H54 (cell line): ENCODE measurements around the gene OR14I1.
"Not testable (repeated sequence)": the region's sequence is repeated elsewhere in the genome, so short reads cannot be mapped to it uniquely, and the experiment has no call there.

Experiments
- DNase-seq: peaks from one replicate; pipeline ENCODE4 v3.0.0; 2011; ENCODE audit warnings: low spot score, mixed read lengths; ENCODE audit not compliant: insufficient read length
- FAIRE-seq: peaks from 3 replicates; lab custom pipeline; 2011; peaks lifted over from hg19 to GRCh38; lab: Jason Lieb, UNC
- POLR2A ChIP-seq: IDR thresholded peaks from 2 replicates; pipeline ENCODE4 v1.6.1; 2011; ENCODE audit warnings: low read depth, mild to moderate bottlenecking, low read length

OR14I1 gene

DNA sequence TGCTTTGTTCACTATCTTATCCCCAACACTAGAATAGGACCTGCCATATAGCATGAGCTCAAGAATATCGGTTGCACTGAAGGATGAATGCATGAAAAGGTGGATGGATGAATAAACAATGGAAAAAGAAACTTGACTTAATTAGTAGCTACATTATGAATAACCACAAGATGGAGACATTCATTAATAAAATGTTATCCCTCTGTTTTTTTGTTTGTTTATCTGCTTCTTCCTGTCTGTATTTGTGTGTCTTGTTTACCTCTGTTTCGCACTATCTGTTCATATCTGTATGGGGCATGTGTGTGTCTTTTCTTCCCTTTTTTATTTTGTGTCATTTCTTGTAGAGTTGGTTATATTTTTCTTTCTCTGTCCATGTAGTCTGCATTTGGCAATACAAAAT is 1.1 kb upstream of the OR14I1 start:
- no peak for DNase-seq
- no peak for FAIRE-seq
- TF ChIP-seq POLR2A, result no peak

DNA sequence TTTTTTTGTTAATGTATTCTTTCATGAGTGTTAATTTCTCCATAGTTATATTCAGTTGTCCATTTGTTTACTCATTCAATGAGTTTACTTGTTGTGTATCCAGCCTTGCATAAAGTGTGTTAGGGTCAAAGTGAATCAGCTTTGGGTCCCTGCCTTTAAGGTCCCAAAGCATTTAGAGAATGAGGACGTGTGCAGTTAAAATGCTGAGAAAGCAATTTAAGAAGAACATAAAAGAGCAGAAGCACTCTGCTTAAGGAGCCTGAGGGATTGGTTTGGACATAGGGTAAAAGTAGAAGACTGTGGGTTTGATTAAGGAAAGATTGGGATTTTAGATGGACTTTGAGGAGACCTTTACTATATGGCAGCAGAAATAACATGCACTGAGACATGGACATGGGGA is 3.5 kb downstream of the OR14I1 start:
- DNase-seq (no peak), FAIRE-seq (no peak)
- no peak for TF ChIP-seq POLR2A

DNA sequence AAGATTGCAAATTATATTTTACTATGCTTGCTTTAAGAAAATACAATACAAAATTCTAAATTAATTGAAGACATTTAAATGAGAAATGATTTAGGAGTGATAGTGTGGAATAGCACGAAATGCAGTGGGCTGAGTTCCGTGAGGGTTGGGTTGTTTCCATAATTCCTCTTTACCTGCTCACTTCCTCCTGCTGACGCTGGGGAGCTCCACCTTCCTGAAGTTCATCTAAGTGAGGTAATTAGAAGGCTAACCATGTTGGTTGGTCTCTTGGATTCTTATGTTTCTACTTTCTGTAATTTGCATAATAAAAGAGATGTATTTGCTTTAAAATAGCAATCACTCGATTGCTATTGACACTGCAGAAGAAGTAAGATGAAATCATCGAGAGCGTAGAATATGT is 4.7 kb downstream of the OR14I1 start:
- DNase-seq (no peak), FAIRE-seq (no peak)

DNA sequence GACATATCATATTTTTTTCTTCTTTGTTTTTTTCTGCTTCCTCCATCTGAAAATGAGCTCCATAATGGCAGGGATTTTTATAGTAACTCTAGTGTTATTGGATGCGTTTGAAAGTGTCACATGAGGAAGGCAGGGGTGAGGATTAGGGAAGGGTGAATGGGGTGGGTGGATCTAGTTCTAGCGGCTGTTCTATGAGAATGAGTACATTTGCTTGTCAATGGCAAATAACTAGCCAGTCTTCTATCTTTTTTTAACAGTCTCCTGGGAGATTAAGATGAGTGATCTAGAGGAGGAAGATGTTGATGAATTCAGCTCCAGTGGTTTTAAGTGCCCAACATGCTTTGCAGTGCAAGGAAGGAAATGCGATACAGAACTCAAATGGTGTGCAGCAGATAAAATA is 5.8 kb downstream of the OR14I1 start:
- TF ChIP-seq POLR2A, result no peak
- DNase-seq (no peak), FAIRE-seq (no peak)

More for the DNA sequence above, 4.7 kb downstream of the OR14I1 start:
- TF ChIP-seq POLR2A, result no peak

DNA sequence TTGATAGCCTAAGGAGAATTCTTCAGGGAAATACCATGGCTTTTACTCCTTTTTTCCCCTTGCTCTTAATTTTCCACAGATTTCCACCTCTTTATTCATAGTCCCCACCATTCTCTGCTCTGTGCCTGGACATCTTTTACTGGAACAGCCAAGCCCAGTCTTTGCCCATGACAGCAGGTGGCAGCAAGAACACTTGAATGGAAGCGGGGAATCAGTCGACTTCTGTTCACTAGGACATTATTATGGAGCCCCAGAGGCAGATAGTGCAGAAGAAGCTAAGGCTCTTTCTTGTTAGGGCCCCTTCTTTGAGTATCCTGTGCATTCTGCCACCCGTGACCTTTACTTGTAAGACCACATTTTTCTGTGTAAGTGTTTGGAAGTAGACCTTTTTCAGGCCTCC is 6.3 kb downstream of the OR14I1 start:
- FAIRE-seq, result no peak
- TF ChIP-seq POLR2A, result no peak

DNA sequence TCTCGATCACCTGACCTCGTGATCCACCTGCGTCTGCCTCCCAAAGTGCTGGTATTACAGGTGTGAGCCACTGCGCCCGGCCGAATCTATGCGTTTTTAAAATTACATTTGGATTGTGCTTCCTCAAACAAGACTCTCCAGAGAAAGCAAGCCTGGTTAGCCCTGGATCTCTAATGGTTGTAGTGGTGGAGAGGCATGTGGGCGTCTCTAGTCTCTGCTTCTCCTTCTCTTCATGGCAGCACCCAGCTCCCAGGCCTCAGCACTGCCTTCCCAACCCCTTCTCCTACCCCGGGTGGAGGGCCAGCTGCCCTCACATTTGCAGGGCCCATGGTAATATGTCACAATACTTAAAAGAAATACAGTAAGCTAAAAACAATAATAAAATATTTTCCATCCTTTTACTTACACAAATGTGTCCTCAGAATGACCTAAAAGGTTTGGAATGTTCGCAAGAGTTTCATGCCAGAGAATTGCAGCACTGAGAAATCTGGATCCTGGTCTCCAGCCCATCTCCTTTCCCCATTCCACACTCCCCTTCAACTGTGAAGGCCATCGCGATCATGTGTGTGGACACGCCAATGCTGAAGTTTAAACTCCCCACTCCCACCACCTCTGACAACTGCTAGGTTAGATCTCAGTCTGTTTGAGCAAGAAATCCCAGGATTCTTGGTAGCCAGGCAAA is 7.0 kb downstream of the OR14I1 start:
- no peak for FAIRE-seq
- TF ChIP-seq POLR2A, result no peak
- DNase-seq, result no peak

More for the DNA sequence above, 6.3 kb downstream of the OR14I1 start:
- DNase-seq, result no peak

DNA sequence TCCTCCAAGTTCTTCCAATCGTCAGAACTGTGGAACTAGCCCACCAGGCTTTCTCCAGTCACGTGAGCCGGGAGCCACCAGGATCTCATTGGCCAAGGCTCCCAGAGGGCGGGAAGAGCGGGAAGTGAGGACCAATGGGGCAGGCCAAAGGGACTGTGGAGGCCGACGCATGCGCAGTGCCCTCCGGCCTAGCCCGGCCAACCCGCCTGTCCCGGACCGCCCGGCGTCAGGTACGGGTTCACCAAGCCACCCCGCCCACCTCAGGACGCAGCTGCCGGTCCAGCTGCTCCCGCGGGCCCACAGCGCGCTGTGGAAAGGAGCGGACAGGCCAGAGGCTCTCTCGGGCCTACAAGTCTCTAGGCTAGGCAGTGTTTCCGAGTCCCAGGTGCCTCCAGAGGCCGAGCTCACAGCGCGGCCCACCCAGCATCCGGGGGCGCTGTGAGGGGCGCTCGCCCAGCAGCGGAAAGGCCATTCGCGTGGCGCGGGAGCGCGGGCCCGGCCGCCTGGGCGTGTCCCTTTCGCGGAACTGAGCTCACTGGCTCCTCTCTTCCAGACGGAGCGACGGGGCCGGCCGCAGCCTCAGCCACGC is 10.9 kb downstream of the OR14I1 start:
- TF ChIP-seq POLR2A, result no peak
- FAIRE-seq, result no peak
- no peak for DNase-seq

DNA sequence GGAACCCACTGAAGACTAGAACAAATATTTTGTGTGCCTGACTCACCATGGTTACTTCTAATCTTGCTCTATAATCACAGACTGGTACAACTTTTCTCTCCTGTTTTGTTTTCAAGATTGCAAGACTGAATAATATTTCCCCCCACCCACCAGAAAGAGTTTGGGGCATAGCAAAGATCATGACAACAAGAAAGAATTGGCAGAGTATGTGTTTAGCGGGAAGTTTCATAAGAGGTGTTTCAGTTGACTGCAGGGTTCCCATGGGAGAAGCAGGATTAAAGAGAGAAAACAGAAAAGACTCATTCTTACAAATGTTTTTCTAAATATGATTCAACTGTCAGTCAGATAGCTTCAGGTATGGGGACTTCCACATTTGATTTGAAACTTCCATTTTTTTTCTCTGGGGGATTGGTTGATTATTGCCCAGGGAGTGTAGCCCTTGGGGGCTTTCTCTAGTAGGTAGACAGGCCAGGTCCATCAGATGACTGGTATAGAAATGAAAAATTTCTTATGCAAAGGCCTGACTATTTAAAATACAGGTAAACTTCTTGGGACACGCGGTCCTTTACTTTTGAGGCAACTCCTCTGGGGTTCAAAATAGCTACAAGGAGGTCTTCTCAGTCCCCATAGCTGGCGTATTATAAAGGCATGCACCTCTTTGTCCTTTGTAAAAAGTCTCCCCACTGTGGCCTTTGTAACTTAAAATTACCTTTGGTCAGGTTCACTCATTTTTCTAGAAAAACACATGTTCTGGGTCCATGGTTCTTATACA is 13.9 kb downstream of the OR14I1 start:
- no peak for TF ChIP-seq POLR2A
- DNase-seq (no peak), FAIRE-seq (no peak)

DNA sequence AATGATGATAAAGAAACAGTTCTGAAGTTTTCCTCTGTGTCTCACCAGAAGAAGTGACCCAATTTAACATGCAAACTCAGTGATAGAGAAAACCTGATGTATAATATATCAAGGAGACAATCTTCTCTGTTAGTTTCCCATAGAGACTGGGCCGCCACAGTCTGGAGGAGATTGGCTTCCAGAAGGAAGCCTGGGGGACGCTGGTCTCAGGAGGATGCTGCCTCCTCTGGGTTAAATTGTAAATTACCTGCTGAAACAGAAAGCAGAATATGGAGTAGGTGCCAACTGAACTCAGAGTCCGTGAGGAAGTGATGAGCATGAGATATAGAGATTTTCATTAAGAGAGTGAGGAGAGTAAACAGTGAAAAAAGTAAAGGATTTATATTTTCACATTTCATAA is 15.8 kb downstream of the OR14I1 start:
- FAIRE-seq (no peak), DNase-seq (no peak)
- no peak for TF ChIP-seq POLR2A

DNA sequence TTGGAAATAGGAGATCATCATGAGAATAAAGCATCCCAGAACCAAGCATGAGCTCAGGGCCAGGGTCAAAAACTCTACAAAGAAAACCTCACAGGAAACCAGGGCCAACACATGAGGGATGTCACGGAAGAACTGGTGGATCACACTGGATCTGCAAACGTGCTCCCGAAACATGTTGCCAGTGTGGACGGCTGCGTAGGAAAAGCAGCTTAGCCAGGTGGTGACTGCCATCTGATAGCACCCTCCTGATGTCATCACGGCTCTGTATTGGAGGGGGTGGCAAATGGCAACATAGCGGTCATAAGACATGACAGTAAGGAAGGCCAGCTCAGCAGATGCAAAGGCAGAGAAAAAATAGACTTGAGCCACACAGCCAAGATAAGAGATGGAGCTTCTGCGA is 20.9 kb downstream of the OR14I1 start:
- DNase-seq (no peak), FAIRE-seq (no peak)
- no peak for TF ChIP-seq POLR2A

DNA sequence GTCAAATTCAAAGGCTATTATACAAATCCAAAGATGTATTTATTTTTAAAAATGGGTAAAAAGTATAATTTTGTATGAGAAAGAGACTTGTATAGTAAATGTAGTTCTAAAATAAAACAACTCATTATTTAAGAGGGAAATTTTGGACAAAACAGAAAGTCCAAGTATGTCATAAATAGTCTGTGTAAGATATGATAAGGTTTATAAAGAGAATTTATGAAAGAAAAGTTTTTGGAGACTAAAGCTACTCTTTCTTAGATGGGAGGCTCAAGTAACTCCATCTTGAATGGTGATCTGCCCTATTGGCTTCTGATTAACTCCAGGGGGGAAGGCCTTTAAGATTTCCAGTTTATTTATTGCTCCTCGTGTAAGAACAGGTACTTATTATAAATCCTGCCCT is 32.6 kb downstream of the OR14I1 start:
- no peak for TF ChIP-seq POLR2A
- DNase-seq, result no peak
- FAIRE-seq, result no peak

DNA sequence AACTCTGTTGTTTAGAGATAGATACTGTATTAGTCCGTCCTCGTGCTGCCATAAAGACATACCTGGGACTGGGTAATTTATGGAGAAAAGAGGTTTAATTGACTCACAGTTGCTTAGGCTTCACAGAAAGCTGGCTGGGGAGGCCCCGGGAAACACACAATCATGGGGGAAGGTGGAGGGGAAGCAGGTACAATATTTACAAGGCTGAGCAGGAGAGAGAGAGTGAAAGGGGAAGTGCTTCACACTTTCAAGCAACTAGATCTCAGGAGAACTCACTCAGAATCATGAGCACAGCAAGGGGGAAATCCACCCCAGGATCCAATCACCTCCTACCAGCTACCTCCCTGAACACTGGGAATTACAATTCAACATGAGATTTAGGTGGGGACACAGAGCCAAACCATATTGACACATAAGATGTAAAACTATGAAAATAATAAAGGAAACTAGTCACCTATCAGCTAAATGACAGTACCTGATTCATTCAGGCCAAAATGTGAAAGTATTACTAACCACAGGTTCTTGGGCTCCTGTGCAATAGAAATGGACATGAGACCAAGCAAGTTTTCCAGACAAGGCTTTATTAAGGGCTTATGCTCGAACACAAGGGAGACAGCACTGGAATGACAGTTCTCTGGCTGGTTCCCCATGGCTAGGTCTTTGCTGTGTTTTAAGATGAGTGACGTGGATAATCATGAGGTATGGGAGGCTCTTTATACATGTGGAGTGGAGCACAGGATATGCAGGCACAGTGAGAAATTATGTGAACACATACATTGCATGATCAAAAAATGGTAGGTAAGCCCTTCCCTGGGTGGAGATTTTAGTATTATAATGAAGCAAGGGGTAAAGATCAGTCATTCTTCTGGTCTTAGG is 38.9 kb downstream of the OR14I1 start:
- not testable (repeated sequence) for DNase-seq, FAIRE-seq

DNA sequence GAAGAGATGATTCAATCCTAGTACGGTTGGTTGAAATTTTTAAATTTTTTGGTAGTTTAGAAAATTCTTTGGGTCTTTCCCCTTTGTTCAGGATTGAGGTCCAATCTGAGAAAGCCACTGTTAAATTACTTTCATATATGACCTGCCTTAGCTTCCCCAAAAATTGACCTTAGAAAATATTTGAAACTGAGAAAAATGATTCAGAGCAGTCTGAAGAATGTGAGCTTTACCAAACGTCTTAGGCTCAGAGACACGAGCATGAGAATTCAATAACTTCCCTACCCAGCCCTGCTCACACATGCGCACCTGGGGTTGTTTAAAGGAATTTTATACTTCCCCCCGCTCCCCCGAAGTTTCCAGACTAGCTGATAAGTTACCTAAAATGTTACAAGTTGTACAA is 45.8 kb downstream of the OR14I1 start:
- not testable (repeated sequence) for FAIRE-seq, DNase-seq

DNA sequence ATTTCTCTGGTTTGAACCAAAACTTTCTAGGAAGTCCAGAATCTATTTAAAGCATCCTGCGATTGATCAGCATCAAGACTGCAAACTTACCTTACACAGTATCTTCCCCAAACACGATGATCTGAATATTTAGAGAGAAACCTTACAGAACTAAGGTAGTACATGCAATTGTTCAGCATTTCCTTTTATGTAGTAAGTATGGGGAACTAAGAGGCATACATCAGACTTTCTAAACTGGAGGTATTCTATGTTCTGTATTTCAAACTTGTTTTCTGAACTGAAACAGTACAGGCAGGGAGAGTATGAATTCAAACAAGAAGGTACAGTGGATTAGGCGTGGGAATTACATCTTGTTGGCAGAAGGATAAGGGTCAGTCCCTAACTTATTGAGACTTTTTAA is 47.2 kb downstream of the OR14I1 start, which contains the start of gene OR2T27:
Gene OR2T27, minus strand, starts transcription at position 175 of the 400 bp plus-strand sequence. CDS start 4,644 bp downstream, outside the sequence.
- not testable (repeated sequence) for FAIRE-seq, DNase-seq
